ENCODE measurements around the gene NDUFS7.

NDUFS7 gene

DNA sequence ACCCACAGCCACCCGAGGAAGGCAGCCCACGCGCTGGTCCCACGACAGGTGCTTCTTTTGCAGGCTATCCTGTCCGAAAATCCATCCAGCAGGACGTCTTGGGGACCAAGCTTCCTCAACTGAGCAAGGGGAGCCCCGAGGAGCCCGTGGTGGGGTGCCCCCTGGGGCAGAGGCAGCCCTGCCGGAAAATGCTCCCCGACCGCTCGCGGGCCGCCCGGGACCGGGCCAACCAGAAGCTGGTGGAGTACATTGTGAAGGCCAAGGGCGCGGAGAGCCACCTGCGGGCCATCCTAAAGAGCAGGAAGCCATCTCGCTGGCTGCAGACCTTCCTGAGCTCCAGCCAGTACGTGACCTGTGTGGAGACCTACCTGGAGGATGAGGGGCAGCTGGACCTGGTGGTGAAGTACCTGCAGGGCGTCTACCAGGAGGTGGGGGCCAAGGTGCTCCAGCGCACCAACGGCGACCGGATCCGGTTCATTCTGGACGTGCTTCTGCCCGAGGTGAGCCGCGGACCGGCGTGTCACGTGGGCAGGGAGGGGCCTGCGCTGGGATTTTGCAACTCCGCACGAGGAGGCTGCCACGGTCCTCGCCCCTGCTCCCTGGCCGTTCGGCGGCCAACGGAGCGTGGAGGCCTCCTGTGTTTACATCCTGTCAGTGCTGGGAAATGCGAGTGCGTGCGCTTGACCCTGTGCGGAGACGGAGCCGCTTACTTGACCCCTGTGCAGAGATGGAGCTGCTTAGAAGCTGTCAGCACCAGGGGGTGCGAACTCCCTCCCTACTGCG is 12.9 kb upstream of the NDUFS7 start:
- in situ Hi-C loops (cut with MboI; ENCODE audit: low sequenced_read_pairs, unreplicated experiment), result no loop called here
- no peak for DNase-seq (ENCODE audit: low spot score)
- TF ChIP-seq, protein P1, sequence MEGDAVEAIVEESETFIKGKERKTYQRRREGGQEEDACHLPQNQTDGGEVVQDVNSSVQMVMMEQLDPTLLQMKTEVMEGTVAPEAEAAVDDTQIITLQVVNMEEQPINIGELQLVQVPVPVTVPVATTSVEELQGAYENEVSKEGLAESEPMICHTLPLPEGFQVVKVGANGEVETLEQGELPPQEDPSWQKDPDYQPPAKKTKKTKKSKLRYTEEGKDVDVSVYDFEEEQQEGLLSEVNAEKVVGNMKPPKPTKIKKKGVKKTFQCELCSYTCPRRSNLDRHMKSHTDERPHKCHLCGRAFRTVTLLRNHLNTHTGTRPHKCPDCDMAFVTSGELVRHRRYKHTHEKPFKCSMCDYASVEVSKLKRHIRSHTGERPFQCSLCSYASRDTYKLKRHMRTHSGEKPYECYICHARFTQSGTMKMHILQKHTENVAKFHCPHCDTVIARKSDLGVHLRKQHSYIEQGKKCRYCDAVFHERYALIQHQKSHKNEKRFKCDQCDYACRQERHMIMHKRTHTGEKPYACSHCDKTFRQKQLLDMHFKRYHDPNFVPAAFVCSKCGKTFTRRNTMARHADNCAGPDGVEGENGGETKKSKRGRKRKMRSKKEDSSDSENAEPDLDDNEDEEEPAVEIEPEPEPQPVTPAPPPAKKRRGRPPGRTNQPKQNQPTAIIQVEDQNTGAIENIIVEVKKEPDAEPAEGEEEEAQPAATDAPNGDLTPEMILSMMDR (IDR thresholded peaks at IDR 0.05; ENCODE audit: borderline replicate concordance, control extremely low read depth, extremely low read depth, insufficient read depth, missing control alignments), result no peak

DNA sequence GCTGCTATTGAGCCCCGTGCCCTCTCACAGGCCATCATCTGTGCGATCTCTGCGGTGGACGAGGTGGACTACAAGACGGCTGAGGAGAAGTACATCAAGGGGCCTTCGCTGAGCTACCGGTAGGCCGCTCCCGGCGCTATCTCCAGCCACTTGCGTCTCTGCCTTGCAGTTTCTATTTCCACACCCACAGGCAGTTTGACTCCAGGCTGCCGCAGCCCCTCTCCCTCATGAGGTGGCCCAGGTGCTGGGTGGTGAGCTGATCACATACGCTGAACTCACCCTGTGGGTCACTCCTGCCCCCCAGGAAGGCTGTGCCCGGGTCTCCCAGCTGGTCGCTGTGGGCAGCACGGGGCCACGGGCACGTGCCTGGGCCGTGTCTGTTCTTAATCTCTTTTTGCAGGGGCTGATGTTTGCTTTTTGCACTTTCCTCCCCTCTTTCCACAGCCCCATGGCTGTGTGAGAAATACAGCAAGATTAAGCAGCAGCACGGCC is 10.6 kb upstream of the NDUFS7 start:
- TF ChIP-seq, protein P1 (IDR thresholded peaks at IDR 0.05; ENCODE audit: borderline replicate concordance, control extremely low read depth, extremely low read depth, insufficient read depth, missing control alignments), result no peak
- in situ Hi-C loops (cut with MboI; ENCODE audit: low sequenced_read_pairs, unreplicated experiment), result no loop called here

DNA sequence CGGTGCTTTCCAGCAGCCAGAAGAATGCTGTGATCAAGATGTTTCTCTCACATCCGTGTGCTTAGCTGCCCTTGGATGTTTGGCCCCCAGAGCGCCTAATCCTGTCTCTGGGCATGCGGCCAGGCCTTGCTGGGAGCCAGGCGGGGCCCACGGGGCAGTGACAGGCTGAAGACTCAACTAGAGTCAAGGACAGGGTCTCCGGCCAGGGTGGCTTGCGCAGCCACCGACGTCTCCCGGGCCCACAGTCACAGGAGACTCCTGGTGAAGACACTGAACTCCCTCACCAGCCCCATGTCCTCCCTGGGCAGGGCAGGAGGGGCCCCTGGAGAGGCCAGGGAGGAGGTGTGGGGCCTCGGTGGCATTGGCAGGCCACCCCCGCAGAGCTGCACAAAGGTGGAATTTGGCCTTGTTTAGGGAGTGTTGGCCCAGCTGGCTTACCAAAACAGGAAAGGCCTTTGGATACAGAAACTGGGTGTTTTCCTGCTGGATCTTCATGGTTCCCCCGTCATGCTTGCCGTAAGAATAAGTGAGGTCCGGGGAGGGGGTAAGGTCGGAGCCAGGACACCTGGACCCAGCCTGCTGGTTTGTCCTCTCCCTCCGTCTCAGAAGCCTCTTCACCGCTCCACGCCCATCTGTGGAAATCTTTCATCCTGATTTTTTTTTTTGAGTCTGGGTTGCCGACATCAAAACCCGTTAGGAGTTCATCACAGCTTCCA is 10.0 kb upstream of the NDUFS7 start:
- in situ Hi-C loops (cut with MboI; ENCODE audit: low sequenced_read_pairs, unreplicated experiment), result no loop called here
- no peak for DNase-seq (ENCODE audit: low spot score)

More for the DNA sequence above, 10.6 kb upstream of the NDUFS7 start:
- no peak for DNase-seq (ENCODE audit: low spot score)

DNA sequence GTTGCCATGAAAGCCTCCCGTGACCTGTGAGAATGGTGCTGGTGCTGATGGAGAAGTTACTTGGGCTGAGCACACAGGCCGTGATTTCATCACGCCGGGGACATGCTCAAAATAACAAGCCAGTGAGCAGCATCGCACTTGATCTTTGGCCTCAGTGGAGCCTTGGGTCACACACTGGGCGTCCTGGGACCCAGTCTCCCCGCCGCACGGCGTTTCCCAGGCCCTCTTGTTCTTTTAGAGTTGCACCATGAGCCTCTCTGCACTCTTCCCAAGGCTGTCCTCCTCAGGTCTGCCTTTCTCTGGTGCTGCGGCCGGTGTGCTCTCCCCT is 9.5 kb upstream of the NDUFS7 start:
- TF ChIP-seq, protein P1 (IDR thresholded peaks at IDR 0.05; ENCODE audit: borderline replicate concordance, control extremely low read depth, extremely low read depth, insufficient read depth, missing control alignments), result no peak
- DNase-seq (ENCODE audit: low spot score), result no peak
- in situ Hi-C loops (cut with MboI; ENCODE audit: low sequenced_read_pairs, unreplicated experiment), result no loop called here

More for the DNA sequence above, 10.0 kb upstream of the NDUFS7 start:
- TF ChIP-seq, protein P1 (IDR thresholded peaks at IDR 0.05; ENCODE audit: borderline replicate concordance, control extremely low read depth, extremely low read depth, insufficient read depth, missing control alignments), result no peak

DNA sequence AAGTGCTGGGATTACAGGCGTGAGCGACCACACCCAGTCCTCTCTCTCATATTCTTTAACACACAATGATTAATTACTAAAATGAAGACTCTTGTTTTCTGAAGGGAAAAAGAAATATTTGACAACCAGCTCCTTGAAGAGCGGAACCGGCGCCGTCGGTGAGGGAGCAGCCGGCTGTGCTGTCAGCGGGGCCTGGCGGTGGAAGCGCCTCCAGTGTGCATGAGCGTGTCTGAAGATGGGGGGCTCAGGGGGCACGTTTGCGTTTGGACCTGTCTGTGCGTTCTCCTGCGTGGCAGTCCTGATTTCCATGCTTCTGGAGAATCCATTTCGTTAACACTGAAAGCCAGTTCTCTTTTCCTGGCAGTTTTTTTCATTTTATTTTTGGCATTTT is 7.3 kb upstream of the NDUFS7 start:
- in situ Hi-C loops (cut with MboI; ENCODE audit: low sequenced_read_pairs, unreplicated experiment), result no loop called here

DNA sequence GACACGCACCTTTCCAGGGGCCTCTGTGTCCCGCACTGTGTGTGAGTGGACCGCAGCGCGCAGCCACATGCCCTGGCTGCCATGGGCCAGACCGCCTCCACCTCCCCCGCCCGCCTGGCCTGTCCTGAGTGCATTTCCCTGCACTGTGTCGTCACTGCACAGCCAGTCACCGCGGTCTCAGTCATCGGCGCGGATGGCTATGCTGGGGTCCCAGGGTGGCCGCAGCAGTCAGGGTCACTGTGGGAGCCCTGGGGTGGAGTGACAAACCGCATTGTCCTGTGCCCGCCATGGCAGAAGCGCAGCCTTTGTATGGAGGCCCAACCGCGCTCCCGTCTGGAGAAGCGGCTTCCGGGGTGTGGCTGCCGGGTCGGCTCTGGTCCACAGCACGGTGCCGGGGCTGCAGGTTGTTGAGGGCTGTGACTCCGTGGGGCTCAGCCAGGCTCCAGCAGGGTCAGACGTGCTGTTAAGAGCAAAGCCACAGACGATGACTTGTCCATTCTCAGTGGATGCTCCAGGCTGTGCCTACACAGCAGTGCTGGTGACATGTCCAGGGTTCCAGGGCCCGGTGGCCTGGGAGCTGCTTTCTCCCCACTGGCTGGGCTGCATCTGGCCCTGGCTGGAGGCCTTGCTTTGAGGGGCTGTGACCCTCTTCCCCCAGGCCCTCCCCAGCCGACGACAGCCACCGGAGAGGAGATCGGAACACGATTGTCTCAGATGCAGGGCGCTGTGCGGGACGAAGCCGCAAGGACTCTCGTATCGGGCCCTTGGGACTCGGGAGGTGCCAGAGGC is 6.3 kb upstream of the NDUFS7 start:
- DNase-seq (ENCODE audit: low spot score), result no peak
- in situ Hi-C loops (cut with MboI; ENCODE audit: low sequenced_read_pairs, unreplicated experiment), result no loop called here
- TF ChIP-seq, protein P1 (IDR thresholded peaks at IDR 0.05; ENCODE audit: borderline replicate concordance, control extremely low read depth, extremely low read depth, insufficient read depth, missing control alignments), result no peak

More for the DNA sequence above, 7.3 kb upstream of the NDUFS7 start:
- no peak for DNase-seq (ENCODE audit: low spot score)
- TF ChIP-seq, protein P1 (IDR thresholded peaks at IDR 0.05; ENCODE audit: borderline replicate concordance, control extremely low read depth, extremely low read depth, insufficient read depth, missing control alignments), result no peak
